ENCODE measurements around the gene SQSTM1.
"Not testable (repeated sequence)": the region's sequence is repeated elsewhere in the genome, so short reads cannot be mapped to it uniquely, and the experiment has no call there.

Gene SQSTM1

GRCh38 chr5:179828756-179829421 lies 8.2 kb downstream of the SQSTM1 start:
- DNase-seq = no peak

GRCh38 chr5:179829732-179830435 lies 9.2 kb downstream of the SQSTM1 start:
- DNase-seq = no peak

- DNase-seq = no peak
Measured at GRCh38 chr5:179830818-179831468, 10.2 kb downstream of the SQSTM1 start.

- no peak for DNase-seq
Measured at GRCh38 chr5:179832039-179832745, 11.5 kb downstream of the SQSTM1 start.

- DNase-seq = no peak
Measured at GRCh38 chr5:179833056-179833708, 12.5 kb downstream of the SQSTM1 start.

GRCh38 chr5:179833709-179834070 lies 13.0 kb downstream of the SQSTM1 start:
- DNase-seq = no peak

- DNase-seq = no peak
Measured at GRCh38 chr5:179834120-179834519, 13.4 kb downstream of the SQSTM1 start.

GRCh38 chr5:179834871-179835270 lies 14.2 kb downstream of the SQSTM1 start:
- not testable (repeated sequence) for DNase-seq

GRCh38 chr5:179836225-179837019 lies 15.7 kb downstream of the SQSTM1 start:
- no peak for DNase-seq

GRCh38 chr5:179837076-179838011 lies 16.6 kb downstream of the SQSTM1 start:
- no peak for DNase-seq

- DNase-seq = no peak
Measured at GRCh38 chr5:179839328-179840256, 18.9 kb downstream of the SQSTM1 start.

GRCh38 chr5:179840321-179840720 lies 19.6 kb downstream of the SQSTM1 start:
- DNase-seq = no peak

GRCh38 chr5:179840766-179841165 lies 20.1 kb downstream of the SQSTM1 start:
- no peak for DNase-seq

- no peak for DNase-seq
Measured at GRCh38 chr5:179841621-179842020, 20.9 kb downstream of the SQSTM1 start.

GRCh38 chr5:179852993-179853547 lies 32.4 kb downstream of the SQSTM1 start:
- DNase-seq = no peak

- no peak for DNase-seq
Measured at GRCh38 chr5:179854356-179854755, 33.7 kb downstream of the SQSTM1 start.

GRCh38 chr5:179858241-179858585 lies 37.5 kb downstream of the SQSTM1 start:
- DNase-seq = no peak

- DNase-seq = peak; percentile 85
Measured at GRCh38 chr5:179858586-179859427, 38.1 kb downstream of the SQSTM1 start, which contains the start of gene MRNIP. TSS of gene MRNIP (minus strand) at chr5:179858817. CDS start at chr5:179858796, 21 bp downstream.
